Stimulated activated CD4-positive, alpha-beta T cell treated with anti-CD3 and anti-CD28 coated beads, TNF-alpha, amount 100 ng/mL, for 48 hours (primary cell): ENCODE data around the gene ADAMTS6.

Source experiments
- DNase-seq, 3 donors: peaks; one replicate each; pipeline ENCODE4 v3.0.0-alpha.2; 2020; ENCODE audit warnings: low read depth in 3 of 3

The ADAMTS6 gene

GRCh38 chr5:65475336-65475735 is 6.4 kb downstream of the ADAMTS6 start:
- DNase-seq, result no peak

- DNase-seq, result no peak
Measured at GRCh38 chr5:65474130-65474711, 7.5 kb downstream of the ADAMTS6 start.

- no peak for DNase-seq
Measured at GRCh38 chr5:65468633-65469032, 13.1 kb downstream of the ADAMTS6 start.

DNA sequence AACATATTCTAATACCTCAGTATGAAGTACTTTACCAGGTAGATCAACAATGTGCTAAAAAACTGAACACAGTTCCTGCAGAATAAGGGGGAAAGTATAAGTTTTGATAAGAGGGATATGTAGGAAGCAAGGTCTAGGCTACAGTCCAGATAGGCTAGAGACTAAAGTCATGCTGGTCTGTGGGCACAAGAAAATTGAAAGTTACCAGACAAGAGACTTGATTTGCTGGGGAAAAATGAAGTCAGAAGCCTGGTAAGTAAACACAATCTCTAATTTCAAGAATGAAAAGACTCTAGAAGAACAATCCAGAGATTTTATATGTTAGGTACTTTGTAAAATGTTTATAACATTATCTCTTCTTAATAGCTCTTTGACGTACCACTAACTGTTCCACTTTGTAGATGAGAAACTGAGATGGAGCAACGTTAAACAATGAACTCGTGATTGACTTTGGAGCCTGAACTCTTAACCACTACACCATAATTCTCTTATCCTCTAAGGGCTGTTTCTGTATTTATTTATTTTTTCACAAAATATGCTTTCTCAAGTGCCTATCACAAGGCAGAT is 19.5 kb downstream of the ADAMTS6 start:
- no peak for DNase-seq

- DNase-seq, result no peak
Measured at GRCh38 chr5:65461490-65461889, 20.2 kb downstream of the ADAMTS6 start.

DNA sequence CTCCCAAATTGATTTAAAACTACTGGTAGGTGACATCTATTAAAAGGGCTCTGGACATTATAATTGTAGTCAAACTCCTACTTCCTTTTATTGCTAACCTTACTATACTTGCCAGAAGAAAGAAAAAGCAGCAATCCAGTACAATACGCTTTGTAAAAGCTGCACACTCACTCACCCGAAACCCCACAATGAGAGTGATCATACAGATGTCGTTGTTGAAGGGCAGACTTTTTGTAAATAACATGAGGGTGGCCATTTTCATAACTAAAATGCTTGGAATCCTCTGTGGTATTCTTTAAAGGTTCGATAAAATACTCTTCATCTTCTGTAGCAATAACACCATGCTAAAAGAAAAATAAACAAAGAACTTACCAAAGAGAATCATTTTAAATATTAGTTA is 21.7 kb downstream of the ADAMTS6 start:
- no peak for DNase-seq

DNA sequence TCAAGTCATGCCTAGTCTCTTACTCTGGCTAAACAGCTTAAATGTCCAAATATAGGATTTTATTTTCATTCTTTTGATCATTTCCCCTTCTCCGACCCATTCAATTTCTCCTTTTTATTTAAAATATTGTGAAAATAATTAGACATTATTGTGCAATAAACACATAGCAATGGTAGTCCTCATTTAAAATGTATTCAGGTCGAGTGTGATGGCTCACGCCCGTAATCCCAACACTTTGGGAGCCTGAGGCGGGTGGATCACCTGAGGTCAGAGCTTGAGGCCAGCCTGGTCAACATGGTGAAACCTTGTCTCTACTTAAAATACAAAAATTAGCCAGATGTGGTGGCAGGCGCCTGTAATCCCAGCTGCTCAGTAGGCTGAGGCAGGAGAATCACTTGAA is 26.7 kb downstream of the ADAMTS6 start:
- no peak for DNase-seq

DNA sequence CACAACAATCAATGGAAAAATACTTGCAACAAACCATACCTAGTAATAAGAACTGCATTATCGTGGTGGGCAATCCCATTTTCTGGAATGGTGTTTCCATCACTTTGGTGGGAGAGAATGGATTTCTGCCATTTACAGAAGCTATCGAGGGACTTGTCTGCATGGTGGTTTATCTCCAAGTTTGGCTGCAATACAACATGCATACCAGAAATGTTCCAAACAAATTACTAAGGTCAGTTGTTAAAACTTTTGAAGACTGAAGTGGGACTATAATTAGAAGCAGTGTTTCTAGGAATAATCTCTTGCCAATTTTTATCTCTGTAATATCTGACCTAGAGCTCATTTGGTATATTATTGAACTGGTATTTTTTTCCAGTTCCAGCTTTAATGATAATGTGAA is 30.3 kb downstream of the ADAMTS6 start:
- DNase-seq, result no peak

DNA sequence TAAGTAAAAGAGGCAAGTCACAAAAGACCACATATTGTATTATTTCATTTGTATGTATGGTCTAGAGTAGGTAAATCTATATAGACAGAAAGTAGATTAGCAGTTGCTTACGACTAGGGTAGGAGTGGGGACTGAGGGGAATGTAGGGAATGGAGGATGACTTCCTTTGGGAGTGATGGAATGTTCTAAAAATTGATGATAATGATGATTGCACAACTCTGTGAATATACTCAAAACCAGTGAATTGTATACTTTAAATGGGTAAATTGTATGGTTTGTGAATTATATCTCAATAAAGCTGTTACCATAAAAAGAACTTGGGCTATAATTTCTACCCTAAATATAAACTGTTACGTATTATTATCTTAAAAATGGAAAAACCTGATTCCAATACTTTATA is 35.0 kb downstream of the ADAMTS6 start:
- DNase-seq, result no peak

DNA sequence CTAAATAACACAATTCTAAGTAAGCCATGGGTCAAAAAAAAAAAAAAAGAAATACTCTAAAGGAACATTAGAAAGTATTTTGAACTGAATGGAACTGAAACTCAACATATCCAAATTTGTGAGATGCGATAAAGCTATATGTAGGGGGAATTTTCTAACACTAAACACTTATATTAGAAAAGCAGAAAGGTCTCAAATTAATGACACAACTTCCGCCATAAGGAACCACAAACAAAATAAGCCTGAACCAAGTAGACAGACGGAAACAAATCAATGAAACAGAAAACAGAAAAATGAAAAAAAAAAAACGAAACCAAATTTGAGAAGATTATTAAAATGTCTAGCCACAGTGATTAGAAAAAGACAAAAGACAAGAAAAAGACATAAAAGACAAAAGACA is 39.9 kb downstream of the ADAMTS6 start:
- DNase-seq, result no peak

DNA sequence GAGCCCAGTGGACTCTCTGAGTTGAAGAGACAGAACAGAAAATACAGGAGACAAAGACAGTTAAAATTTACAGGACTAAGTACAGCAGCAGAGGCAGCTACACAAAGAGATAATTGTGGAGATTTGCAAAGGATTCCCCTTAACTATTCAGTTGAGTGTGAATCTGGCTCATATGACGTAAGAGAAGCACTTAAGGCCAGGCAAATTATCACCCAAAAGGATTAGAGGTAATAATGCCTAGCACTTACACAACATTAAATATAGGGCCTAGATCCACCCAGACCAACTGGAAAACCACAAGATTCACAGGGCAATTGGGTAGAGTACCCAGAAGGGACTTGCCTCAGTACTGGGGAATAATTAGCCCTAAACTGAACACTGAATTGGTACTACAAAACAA is 41.3 kb downstream of the ADAMTS6 start:
- DNase-seq, result no peak

- DNase-seq, result no peak
Measured at GRCh38 chr5:65434122-65434521, 47.6 kb downstream of the ADAMTS6 start.

DNA sequence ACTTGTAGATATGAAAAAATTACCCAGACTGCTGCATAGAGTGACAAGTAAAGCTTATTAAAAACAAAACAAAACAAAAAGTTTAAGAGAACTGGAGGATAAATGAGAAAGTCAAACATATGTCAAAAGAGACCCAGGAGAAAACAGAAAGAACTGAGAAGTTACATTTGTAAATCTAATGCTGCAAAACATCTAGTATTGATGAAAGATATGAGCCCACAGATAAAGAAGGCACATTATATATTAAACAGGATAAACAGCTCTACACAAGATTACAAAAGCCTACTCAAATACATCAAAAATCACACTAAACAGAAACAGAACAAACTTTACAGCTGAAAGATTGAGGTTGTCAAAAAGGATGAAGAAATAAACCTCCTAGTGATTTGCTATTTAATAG is 55.1 kb downstream of the ADAMTS6 start:
- no peak for DNase-seq

DNA sequence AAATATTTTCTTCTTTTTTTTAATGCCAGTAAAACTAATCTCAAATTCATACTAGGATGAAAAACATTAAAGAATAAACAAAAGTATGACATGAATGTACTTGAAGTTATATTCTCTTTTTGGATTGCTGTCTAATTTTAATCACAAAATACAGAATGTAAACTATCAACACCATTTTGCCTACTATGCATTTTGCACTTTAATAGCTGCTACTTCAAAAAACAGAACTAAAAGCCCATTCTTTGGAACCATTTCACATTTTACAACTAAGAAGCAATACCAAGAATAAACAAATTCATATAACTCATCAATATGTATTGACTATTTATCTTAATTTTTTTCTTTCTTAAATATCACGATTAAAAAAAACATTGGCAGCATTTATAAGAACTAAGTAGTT is 58.1 kb downstream of the ADAMTS6 start:
- DNase-seq, result no peak

- DNase-seq, result no peak
Measured at GRCh38 chr5:65418661-65419060, 63.1 kb downstream of the ADAMTS6 start.

- DNase-seq, result no peak
Measured at GRCh38 chr5:65413822-65414221, 67.9 kb downstream of the ADAMTS6 start.

DNA sequence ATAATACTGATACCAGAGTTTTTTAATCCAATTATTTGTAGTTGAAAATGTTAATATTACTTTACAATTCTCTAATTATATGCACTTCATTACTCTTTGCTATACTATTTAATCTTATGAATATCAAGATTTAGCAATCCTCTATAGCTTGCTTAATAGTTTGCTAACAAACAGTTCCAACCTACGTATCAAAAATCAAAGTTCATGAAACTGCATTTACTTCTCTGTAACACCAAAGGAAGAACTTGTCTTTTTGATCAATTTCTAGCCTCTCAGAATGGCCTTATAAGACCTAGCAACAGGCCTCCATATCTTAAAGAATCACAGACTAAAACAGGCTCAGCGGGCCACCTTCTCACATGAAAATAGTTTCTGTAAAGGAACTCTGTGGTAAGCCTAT is 68.9 kb downstream of the ADAMTS6 start:
- no peak for DNase-seq

- DNase-seq, result no peak
Measured at GRCh38 chr5:65411356-65411755, 70.4 kb downstream of the ADAMTS6 start.

- DNase-seq, result no peak
Measured at GRCh38 chr5:65395526-65396155, 86.1 kb downstream of the ADAMTS6 start.

- DNase-seq, result no peak
Measured at GRCh38 chr5:65394087-65394486, 87.6 kb downstream of the ADAMTS6 start.

DNA sequence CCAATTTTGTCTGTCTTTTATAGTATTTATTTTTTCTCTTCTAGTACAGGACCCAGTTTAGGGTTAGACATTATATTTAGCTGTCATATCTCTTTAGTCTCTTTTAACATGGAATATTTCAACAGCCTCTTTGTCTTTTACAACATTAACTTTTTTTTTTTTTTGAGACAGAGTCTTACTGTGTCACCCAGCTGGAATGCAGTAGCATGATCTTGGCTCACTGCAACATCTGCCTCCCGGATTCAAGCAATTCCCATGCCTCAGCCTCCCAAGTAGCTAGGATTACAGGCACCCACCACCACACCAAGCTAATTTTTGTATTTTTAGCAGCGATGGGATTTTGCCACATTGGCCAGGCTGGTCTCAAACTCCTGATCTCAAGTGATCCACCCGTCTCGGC is 90.1 kb downstream of the ADAMTS6 start:
- DNase-seq, result no peak

DNA sequence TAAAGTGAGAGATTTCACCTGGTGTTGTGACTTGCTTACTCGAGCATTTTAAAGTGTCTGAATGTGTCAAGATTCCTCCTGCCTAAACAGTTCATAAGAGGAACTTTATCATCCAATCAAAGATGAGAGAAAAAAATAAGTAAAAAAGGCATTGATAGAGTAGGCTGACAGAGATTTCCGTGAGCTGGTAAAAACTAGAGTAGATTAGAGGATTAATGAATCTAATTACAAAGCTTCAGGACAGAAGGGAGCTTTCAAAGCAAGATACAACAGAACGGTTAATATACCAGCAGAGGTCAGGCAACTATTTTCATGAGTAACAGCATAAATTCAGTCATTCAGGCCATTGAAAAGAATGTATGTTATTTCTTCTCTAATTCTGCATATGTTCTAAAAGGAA is 91.5 kb downstream of the ADAMTS6 start:
- no peak for DNase-seq

DNA sequence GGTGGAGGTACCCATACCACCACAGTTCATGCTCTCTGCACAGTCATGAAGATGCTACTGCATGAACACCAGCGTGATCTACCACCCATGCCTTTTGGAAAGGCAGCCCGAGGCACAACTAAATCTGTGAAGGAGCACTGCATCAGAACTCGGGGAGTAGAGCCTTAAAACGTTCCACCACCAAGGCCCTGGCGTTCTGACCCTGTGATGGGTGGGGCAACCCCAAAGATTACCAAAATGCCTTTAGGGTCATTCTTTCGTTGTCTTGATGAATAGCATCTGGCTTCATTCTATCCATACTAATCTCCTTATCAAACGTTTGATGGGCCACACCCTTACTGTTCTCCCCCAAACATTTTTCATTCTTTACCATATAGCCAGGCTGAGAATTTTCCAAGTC is 97.9 kb downstream of the ADAMTS6 start:
- no peak for DNase-seq

DNA sequence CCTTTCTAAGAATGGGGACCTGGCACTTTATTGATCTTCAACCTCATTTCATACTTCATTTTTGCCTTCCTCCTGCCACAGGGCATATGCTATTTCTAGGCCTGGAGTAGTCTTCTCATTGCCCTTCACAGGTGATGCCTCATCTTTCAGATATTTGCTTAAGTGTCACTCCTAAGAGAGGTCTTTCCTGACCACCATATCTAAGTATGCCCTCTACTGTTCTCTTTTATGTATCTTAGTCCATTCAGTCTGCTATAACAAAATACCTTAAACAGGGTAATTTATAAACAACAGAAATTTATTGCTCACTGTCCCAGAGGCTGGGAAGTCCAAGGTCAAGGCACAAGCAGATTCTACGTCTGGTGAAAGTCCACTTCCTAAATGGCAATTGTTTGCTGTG is 99.1 kb downstream of the ADAMTS6 start:
- no peak for DNase-seq
